Activated T-cell treated with anti-CD3 and anti-CD28 coated beads, Interleukin-2, amount 50 U/mL, for 4 hours (primary cell): ENCODE measurements around the gene TBC1D2B. TPM values are rescaled to one million over a fixed set of nuclear protein-coding genes. Genes with fewer than 3 reads are reported as not detected.

Source experiments
- ATAC-seq, 2 donors: fragments of 200-7000 bp; cut with Tn5 transposase; one replicate each; pipeline ENCODE4 v1.10.0; 2021
- DNase-seq: peaks from one replicate; pipeline ENCODE4 v3.0.0-alpha.2; 2020
- H3K27me3 Mint-ChIP-seq: one replicate; pipeline ENCODE4 v1.8.0; 2021; ENCODE audit warnings: low read depth, mixed read lengths
- H3K36me3 Mint-ChIP-seq: one replicate; pipeline ENCODE4 v1.8.0; 2022; ENCODE audit warnings: mixed read lengths; ENCODE audit not compliant: insufficient read depth
- H3K4me1 Mint-ChIP-seq: one replicate; pipeline ENCODE4 v1.8.0; 2021; ENCODE audit warnings: low read depth, mixed read lengths
- H3K4me3 Mint-ChIP-seq: one replicate; pipeline ENCODE4 v1.8.0; 2021; ENCODE audit warnings: mild to moderate bottlenecking, moderate library complexity, mixed read lengths
- H3K9me3 Mint-ChIP-seq: one replicate; pipeline ENCODE4 v1.8.0; 2021; ENCODE audit warnings: mixed read lengths
- total RNA-seq, 3 donors: library from RNA; stranded (reverse); gene quantifications; one replicate each; pipeline ENCODE4 v1.2.1, GENCODE V29; 2021

The TBC1D2B gene
- 10 to 100 TPM; 22.8 to 24.9 (median 24.0) TPM for total RNA-seq

DNA sequence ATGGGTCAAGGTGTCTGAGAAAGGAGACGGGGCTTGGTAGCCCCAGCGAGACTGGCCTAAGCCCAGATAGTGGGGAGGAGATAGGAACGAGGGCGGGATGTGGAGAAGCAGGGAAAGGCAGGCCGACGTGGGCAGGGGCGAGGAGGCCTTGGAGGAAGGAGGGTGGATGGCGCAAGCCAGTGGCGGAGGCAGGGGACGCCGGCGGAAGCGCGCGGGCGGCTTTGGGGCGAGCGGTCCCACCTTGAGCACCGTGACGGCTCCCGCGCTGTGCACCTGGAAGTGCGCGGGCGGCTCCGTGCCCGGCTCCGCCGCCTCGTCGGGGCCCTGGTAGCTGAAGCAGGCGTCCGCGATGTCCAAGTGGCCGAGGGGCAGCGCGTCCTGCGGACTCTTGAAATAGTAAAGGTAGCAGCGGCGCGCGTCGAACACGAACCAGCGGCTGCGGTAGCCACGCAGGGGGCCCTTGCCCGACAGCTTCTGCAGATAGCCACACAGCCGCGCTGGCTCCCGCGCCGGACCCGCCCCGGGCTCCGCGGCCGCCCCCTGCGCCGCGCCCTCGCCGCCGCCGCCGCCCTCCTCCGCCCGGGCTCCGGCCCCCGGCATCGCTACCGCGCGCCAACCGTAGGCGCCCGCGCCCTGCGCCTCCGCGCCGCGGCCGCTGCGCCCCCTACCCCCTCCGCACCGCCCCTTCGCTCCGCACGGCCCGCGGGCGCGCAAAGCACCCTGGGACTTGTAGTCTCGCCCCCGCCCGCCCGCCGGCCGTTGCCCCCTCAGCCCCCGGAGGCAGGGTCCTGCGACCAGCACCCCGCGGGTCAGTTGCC lies at the start of gene TBC1D2B:
Gene TBC1D2B (minus strand): TSS at position 659 of the 818 bp plus-strand sequence. CDS start 59 bp downstream, at position 600.
- peak; percentile 89 for ATAC-seq
- no peaks in the 10 kb centered on the region for H3K27me3 Mint-ChIP-seq
- H3K9me3 Mint-ChIP-seq, result no peaks in the 10 kb centered on the region
- H3K36me3 Mint-ChIP-seq, result peaks cover 6% of the 10 kb centered on the region
- H3K4me1 Mint-ChIP-seq, result peaks cover 44% of the 10 kb centered on the region
- peak; percentile 64 for DNase-seq
- peak within 1 kb of the TSS; percentile 95 for H3K4me3 Mint-ChIP-seq

DNA sequence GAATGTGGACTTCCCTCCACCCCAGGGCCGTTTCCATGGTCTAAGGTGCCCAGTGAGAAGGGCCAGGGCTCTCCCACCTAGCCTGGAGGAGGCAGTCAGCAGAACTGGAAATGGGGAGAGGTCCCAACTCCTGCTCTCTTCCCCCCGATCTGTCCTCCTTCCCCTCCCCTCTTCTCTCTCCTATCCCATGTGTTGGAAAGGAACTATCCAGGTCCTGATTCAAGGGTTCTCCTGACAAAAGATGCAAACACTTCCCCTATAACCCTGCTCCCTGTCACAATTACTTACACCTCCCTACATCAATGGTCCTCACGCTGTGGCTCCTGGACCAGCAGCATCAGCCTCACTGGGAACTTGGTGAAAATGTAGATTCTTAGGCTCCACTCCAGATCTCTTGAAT lies 47.8 kb upstream of the TBC1D2B start:
- H3K27me3 Mint-ChIP-seq, result no peaks in the 10 kb centered on the region
- H3K4me3 Mint-ChIP-seq, result no peak overlapping the region
- DNase-seq (no peak), ATAC-seq (no peak)
- H3K36me3 Mint-ChIP-seq, result no peaks in the 10 kb centered on the region
- H3K4me1 Mint-ChIP-seq, result no peaks in the 10 kb centered on the region
- no peaks in the 10 kb centered on the region for H3K9me3 Mint-ChIP-seq

DNA sequence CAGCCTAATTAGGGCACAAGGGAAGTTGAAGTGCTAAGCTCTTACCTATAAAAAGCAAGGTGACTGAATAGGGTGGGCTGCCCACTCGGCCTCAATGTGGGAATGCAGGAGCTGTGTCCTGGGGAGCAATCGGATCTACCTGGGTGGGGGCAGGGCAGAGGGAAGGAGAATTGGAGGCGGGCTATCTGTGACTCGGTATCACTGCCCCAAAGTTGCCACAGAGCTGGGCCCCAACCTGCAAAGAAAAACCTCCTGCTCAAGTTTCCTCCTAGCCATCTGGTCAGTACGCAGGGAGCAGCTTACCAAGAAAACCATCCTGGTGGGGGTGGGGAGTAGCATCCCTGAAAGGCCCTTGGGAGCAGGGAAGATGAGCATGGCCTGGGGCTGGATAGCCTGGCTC lies 43.0 kb upstream of the TBC1D2B start:
- ATAC-seq, result no peak
- no peak for DNase-seq
- no peaks in the 10 kb centered on the region for H3K4me1 Mint-ChIP-seq
- no peak overlapping the region for H3K4me3 Mint-ChIP-seq
- H3K27me3 Mint-ChIP-seq, result no peaks in the 10 kb centered on the region
- H3K36me3 Mint-ChIP-seq, result no peaks in the 10 kb centered on the region
- no peaks in the 10 kb centered on the region for H3K9me3 Mint-ChIP-seq

DNA sequence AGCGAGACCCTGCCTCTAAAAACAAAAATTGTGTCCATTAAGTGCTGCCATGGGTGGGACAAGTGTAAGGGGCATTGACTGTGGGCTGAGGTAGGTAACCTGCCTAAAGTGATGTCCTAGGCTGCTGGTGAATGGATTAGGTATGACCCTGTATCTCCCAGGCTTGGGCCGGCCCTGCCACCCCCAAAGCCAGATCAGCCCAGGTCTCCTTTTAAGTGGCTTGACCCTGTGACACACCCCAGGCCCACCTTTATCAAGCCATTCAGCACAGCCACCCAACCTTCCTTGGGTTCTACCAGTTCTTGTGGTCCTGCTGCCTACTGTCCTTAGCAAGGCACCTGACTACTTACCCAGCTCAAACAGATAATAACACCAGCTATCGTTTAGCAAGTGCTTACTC lies 35.0 kb upstream of the TBC1D2B start:
- ATAC-seq, result no peak
- no peak overlapping the region for H3K4me3 Mint-ChIP-seq
- no peak for DNase-seq

DNA sequence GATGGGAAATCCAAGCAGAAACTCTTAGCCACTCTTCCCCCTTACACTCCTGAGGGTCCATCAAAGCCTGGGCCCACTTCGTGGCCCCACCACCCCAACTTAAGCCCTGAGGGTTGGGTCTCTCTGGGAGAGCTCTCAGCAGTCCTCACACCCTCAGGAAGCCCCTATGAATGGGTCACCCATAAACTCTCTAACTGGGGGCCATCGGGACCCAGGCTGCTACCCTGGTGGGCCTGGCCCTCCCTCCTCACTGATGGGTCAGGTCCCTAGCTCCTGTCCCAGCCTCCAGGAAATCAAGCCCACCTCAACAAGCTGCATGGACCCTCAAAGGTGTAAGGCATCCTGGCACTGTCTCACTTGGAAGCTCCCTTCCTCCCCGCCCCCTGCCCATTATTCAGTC lies 34.3 kb upstream of the TBC1D2B start:
- no peaks in the 10 kb centered on the region for H3K36me3 Mint-ChIP-seq
- ATAC-seq (no peak), DNase-seq (no peak)
- H3K4me3 Mint-ChIP-seq, result no peak overlapping the region
- no peaks in the 10 kb centered on the region for H3K27me3 Mint-ChIP-seq
- no peaks in the 10 kb centered on the region for H3K4me1 Mint-ChIP-seq
- H3K9me3 Mint-ChIP-seq, result no peaks in the 10 kb centered on the region

More for the DNA sequence above, 35.0 kb upstream of the TBC1D2B start:
- Mint-ChIP-seq H3K36me3 (no peaks in the 10 kb centered on the region), H3K27me3 (no peaks in the 10 kb centered on the region), H3K9me3 (no peaks in the 10 kb centered on the region), H3K4me1 (no peaks in the 10 kb centered on the region)

DNA sequence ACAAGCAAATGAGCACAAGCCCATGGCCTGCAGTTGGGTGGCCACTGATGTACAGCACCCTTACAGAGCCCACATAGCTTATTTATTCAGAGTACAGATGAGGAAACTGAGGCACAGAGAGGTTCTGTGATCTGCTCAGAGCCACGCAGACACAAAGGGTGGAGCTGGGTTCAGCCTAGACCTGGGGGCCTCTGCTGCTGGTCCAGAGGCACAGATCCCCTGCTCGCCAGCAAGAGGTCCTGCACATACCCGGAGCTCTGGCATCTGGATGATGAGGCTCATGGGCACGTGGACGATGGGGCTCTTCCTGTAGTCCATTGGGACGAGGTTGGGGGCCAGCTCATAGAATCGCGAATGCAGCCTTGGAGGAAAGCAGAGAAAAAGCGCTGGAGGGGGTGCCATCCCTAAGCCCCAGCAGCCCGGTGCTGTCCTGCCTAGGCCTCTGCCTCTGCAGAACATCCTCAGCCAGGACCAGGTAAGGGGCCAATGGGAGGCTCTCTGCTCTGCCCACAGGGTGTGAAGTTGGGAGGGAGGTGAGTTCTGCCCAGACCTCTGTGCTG lies 33.5 kb upstream of the TBC1D2B start:
- H3K36me3 Mint-ChIP-seq, result no peaks in the 10 kb centered on the region
- ATAC-seq (no peak), DNase-seq (no peak)
- peaks cover 7% of the 10 kb centered on the region for H3K4me1 Mint-ChIP-seq
- no peaks in the 10 kb centered on the region for H3K27me3 Mint-ChIP-seq
- H3K9me3 Mint-ChIP-seq, result no peaks in the 10 kb centered on the region
- no peak overlapping the region for H3K4me3 Mint-ChIP-seq

DNA sequence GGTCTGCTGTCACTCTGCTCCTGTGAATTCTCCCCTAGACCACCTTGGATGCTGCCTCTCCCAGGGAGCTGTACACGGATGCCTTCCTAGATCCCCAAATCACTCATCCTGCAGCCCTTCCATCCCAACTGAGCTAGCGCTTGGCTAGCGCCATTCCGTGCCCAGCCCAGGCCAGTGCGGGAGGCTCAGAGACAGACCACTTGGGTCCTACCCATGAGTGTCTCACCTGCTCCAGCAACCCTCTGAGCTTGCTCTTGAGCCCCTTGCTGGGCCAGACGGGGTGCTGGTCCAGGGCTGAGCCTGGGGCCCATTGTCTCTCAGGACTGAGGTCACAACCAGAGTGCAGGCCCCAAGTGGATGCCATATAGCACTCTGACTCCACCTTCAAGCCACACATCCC lies 32.6 kb upstream of the TBC1D2B start:
- no peak for DNase-seq
- no peak for ATAC-seq
- Mint-ChIP-seq H3K4me1 (peaks cover 16% of the 10 kb centered on the region), H3K36me3 (no peaks in the 10 kb centered on the region), H3K27me3 (no peaks in the 10 kb centered on the region), H3K4me3 (no peak overlapping the region), H3K9me3 (no peaks in the 10 kb centered on the region)

DNA sequence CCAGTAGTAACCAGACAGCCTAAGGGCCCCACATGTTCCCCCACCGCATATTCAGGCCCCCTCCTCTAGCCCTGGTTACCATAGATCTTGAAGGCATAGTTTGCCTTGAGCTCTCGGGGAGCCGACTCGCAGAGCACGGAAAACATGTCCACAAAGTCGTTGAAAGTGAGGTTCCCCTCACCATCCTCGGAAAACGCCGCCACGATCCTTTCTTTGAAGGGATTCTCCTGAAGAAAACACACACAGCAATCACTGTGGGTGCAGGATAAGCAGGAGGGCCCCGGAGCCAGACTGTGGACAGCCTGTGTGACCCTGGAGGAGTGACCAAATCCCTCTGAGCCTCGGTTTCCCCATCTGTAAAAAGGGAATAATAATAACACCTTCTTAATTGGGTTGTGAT lies 31.6 kb upstream of the TBC1D2B start:
- no peaks in the 10 kb centered on the region for H3K27me3 Mint-ChIP-seq
- peaks cover 25% of the 10 kb centered on the region for H3K4me1 Mint-ChIP-seq
- no peak overlapping the region for H3K4me3 Mint-ChIP-seq
- no peaks in the 10 kb centered on the region for H3K9me3 Mint-ChIP-seq
- ATAC-seq (no peak), DNase-seq (no peak)
- H3K36me3 Mint-ChIP-seq, result no peaks in the 10 kb centered on the region

DNA sequence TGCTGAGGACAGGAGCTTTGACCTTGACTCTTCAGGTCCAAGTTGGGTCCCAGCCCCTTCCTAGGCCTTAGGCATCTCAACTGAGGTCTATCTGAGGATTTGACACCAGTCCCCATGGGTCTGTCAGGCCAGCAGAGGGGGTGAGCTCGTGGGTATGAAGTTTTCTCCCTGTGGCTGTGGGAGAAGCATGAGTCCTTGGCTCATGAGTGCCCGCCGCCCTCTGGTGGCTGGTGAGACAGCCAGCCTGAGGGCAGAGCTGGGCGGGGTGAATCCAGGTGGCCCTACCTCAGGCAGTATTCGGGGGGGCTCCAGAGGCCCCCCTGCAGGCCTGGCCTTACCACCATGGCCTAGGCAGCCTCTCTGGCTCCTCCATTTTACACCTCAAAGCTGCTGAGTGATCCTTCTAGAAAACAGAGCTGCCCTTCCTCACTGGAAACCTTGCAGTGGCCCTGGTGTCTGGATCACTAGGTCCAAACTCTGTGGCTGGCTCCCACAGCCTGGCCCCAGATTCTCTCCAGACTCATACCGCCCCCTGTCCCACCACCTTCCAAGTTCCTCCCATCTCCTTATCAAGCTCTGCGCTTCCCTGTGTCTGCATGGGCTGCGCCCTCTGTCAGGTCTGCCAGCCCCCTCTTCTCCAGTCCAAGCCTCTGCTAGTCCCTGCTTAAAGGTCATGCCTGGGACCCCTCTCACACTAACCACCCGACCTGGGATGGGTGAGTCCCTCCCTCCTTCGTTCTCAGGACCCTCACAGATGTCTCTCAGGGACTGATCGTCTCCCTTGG lies 31.0 kb upstream of the TBC1D2B start:
- ATAC-seq (peak; percentile 82 to 83), DNase-seq (peak; percentile 84)
- peaks cover 32% of the 10 kb centered on the region for H3K4me1 Mint-ChIP-seq
- no peaks in the 10 kb centered on the region for H3K36me3 Mint-ChIP-seq
- H3K9me3 Mint-ChIP-seq, result no peaks in the 10 kb centered on the region
- no peaks in the 10 kb centered on the region for H3K27me3 Mint-ChIP-seq
- H3K4me3 Mint-ChIP-seq, result no peak overlapping the region

DNA sequence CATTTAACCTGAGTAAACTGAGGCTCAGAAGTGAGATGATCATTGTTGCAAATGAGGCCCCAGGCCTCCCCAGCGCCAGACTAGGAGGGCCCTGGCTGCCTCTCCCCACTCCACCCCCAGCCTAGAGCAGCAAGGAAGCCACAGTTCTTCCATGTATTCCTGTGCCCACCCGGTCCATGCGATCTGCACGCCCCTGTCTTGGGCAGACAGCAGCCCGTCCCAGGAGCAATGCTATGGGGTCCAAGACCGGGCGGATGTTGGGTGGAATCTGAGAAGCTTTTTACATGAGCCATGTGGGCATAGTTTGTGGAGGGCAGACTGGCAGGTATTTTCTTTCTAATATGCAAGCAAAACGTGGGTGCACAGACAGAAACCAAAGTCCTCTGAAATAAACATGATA lies 30.0 kb upstream of the TBC1D2B start:
- H3K4me1 Mint-ChIP-seq, result peaks cover 42% of the 10 kb centered on the region
- no peaks in the 10 kb centered on the region for H3K36me3 Mint-ChIP-seq
- ATAC-seq (no peak), DNase-seq (no peak)
- no peaks in the 10 kb centered on the region for H3K9me3 Mint-ChIP-seq
- no peak overlapping the region for H3K4me3 Mint-ChIP-seq
- H3K27me3 Mint-ChIP-seq, result no peaks in the 10 kb centered on the region

DNA sequence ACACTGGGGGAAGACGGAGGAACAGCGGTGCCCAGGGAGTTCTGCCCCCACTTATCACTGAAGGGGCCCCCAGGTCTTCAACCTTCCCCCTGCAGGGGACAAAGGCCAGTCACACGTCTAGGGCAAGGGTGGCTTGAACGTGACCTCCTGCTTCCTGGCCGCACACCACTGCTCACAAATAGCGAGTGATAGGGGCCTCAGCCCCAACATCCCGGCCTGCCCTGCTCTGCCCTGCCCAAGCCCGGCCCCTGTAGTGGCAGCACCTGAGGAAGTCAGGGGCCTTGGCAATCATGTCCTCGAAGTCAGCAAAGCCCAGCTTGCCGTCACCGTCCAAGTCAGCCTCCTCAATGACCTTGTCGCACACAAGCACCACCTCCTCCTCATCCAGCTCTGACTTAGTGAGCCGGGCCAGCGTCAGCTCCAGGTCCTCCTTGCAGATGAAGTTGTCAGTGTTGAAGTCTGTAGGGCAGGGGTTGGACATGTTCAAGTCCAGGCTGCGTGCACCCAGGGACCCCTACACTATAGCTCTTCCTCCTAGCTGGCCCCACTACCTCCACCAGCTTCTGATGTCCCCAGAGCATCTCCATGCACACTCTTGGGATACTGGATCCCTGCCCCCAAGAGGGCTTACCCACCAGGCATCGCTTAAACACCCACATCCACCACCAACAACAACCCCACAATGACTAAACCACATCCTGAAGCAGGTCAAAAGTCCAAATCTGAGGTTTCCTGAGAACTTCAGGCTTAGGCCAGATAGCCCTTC lies 28.1 kb upstream of the TBC1D2B start:
- Mint-ChIP-seq H3K4me1 (peaks cover 44% of the 10 kb centered on the region), H3K27me3 (no peaks in the 10 kb centered on the region), H3K4me3 (no peak overlapping the region), H3K36me3 (no peaks in the 10 kb centered on the region), H3K9me3 (no peaks in the 10 kb centered on the region)
- ATAC-seq (no peak), DNase-seq (no peak)

DNA sequence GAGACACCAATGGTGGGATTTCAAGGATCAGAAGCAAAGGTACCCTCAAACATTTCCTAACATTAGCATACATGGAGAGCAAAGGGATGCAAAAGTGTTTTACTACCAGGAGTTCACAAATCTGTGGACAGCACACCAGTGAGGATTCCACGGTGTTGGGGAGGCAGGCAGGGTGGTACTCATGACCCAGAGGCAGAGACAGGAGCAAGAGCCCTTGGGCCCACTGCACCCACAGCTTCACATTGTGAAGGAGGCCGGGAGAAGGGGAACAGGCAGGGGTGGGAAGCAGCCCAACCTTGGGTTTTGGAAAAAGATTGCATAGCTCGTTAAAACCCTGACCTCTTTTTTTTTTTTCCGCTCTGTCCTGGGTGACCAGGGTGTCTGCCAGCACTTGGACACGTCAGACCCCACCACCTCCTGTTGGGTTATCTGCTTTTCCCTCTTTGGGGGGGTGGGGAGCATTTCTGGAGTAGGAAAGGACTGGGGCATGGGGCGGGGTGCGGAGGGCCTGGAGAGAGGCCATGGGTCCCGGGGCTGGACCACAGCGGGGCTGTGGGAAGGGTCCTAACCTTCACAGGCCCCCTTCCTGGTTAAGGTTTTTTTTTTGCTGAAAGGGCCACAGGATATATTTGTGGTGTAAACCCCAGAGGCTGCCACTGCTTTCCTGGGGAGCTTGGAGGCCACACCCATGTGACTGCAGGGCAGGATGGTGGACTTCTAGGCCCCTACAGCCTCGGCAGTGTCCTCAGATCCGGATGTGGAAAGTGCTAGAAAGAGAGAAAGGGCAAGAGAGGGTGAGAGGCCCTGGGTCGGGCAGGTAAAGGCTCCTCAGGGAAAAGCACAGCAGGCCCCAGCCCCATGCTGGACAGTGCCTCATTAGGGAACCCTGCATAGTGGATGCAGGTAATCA lies 27.3 kb upstream of the TBC1D2B start:
- DNase-seq, result no peak
- H3K36me3 Mint-ChIP-seq, result no peaks in the 10 kb centered on the region
- H3K27me3 Mint-ChIP-seq, result no peaks in the 10 kb centered on the region
- no peak for ATAC-seq
- H3K4me3 Mint-ChIP-seq, result no peak overlapping the region
- peaks cover 44% of the 10 kb centered on the region for H3K4me1 Mint-ChIP-seq
- no peaks in the 10 kb centered on the region for H3K9me3 Mint-ChIP-seq

DNA sequence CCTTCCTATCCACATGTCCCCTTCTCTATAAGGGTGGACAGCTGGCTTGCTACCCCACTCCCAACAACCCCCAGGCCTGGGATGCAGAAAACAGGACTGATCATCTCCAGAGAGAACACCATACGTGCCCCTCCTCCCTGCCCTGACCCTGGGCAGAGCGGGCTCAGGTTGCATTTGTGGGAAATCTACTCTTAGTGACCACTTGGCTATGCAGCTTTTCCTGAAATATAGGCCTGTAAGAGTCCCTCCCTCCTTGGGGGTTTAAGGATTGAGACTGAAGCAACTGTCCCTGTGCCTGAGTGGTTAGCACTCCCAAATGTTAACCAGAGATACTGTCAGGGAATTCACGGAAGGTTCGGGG lies 26.6 kb upstream of the TBC1D2B start:
- Mint-ChIP-seq H3K4me1 (peaks cover 44% of the 10 kb centered on the region), H3K4me3 (no peak overlapping the region), H3K9me3 (no peaks in the 10 kb centered on the region), H3K36me3 (no peaks in the 10 kb centered on the region), H3K27me3 (no peaks in the 10 kb centered on the region)
- ATAC-seq (peak in 1 of 2 donors; percentile 8), DNase-seq (no peak)
